ENCODE results near the gene PLGLB1.
"Not testable (repeated sequence)": the region's sequence is repeated elsewhere in the genome, so short reads cannot be mapped to it uniquely, and the experiment has no call there.

GRCh38 chr2:87023988-87024615 lies 2.5 kb upstream of the PLGLB1 start:
- not testable (repeated sequence) for TF ChIP-seq EZH2 (IDR thresholded peaks at IDR 0.05); POLR2AphosphoS5 (IDR thresholded peaks at IDR 0.05; ENCODE audit: borderline replicate concordance, low read depth, low read length)

Data from SK-N-MC (cell line).